HepG2 (cell line): ENCODE measurements around the gene CREB3. TPM values are rescaled to one million over a fixed set of nuclear protein-coding genes. Genes with fewer than 3 reads are reported as not detected.

ENCODE experiments used
- BHLHE40 ChIP-seq: IDR thresholded peaks from 2 replicates; pipeline ENCODE4 v1.6.1; 2011; ENCODE audit warnings: low read length, improper control_type of control experiment
- CEBPB ChIP-seq: IDR thresholded peaks from 2 replicates; pipeline ENCODE4 v1.6.1; 2011; ENCODE audit warnings: low read depth, low read length, improper control_type of control experiment, borderline replicate concordance
- FOXA1 ChIP-seq, 2 experiments: fragments of 450-650 bp in 1 of 2; sonication (generic) in 1 of 2; formaldehyde crosslinking in 1 of 2; IDR thresholded peaks; 2 replicates each; pipeline versions ENCODE4 v1.4.0 to v1.6.1; 2016 to 2020; ENCODE audit warnings: missing genetic modification reagents in 1 of 2
- ISL2 ChIP-seq: sonication (generic); formaldehyde crosslinking; IDR thresholded peaks from 2 replicates; pipeline ENCODE4 v1.5.0; 2020; ENCODE audit warnings: missing genetic modification reagents
- KDM5B ChIP-seq: sonication (generic); formaldehyde crosslinking; IDR thresholded peaks from 2 replicates; pipeline ENCODE4 v1.4.0; 2020; ENCODE audit warnings: missing genetic modification reagents, mild to moderate bottlenecking, borderline replicate concordance
- MAFG ChIP-seq: sonication (generic); formaldehyde crosslinking; IDR thresholded peaks from 2 replicates; pipeline ENCODE4 v1.5.1; 2020; ENCODE audit warnings: mild to moderate bottlenecking, missing genetic modification reagents
- MEIS2 ChIP-seq: sonication (generic); formaldehyde crosslinking; IDR thresholded peaks from 2 replicates; pipeline ENCODE4 v1.9.0; 2021; ENCODE audit warnings: mild to moderate bottlenecking, missing genetic modification reagents
- NONO ChIP-seq, 2 experiments: fragments of 450-650 bp in 1 of 2; sonication (generic) in 1 of 2; formaldehyde crosslinking in 1 of 2; IDR thresholded peaks in 1 of 2; conservative IDR thresholded peaks in 1 of 2; 2 replicates each; pipeline versions ENCODE4 v1.6.1 to v1.8.0; 2017 to 2022; ENCODE audit warnings: mild to moderate bottlenecking in 1 of 2, missing genetic modification reagents in 1 of 2, moderate library complexity in 1 of 2
- NRL ChIP-seq: sonication (generic); formaldehyde crosslinking; IDR thresholded peaks from 2 replicates; pipeline ENCODE4 v1.5.0; 2020; ENCODE audit warnings: missing genetic modification reagents, mild to moderate bottlenecking, moderate library complexity, borderline replicate concordance
- SCMH1 ChIP-seq: sonication (generic); formaldehyde crosslinking; IDR thresholded peaks from 2 replicates; pipeline ENCODE4 v1.9.0; 2021; ENCODE audit warnings: missing genetic modification reagents, mild to moderate bottlenecking, borderline replicate concordance
- SIX4 ChIP-seq: sonication (generic); formaldehyde crosslinking; IDR thresholded peaks from 2 replicates; pipeline ENCODE4 v1.4.0; 2020; ENCODE audit warnings: missing genetic modification reagents
- SNAPC2 ChIP-seq: sonication (generic); formaldehyde crosslinking; IDR thresholded peaks from 2 replicates; pipeline ENCODE4 v1.8.1; 2022; ENCODE audit warnings: mild to moderate bottlenecking, missing genetic modification reagents
- ZBTB20 ChIP-seq: sonication (generic); formaldehyde crosslinking; IDR thresholded peaks from 2 replicates; pipeline ENCODE4 v1.8.1; 2023; ENCODE audit warnings: missing genetic modification reagents, low read depth, mild to moderate bottlenecking, borderline replicate concordance
- ZNF235 ChIP-seq: sonication (generic); formaldehyde crosslinking; IDR thresholded peaks from 2 replicates; pipeline ENCODE4 v1.8.1; 2023; ENCODE audit warnings: mild to moderate bottlenecking, missing genetic modification reagents, borderline replicate concordance
- ZNF30 ChIP-seq: sonication (generic); formaldehyde crosslinking; IDR thresholded peaks from 2 replicates; pipeline ENCODE4 v1.5.0; 2020; ENCODE audit warnings: mild to moderate bottlenecking, missing genetic modification reagents
- ZNF619 ChIP-seq: sonication (generic); formaldehyde crosslinking; IDR thresholded peaks from 2 replicates; pipeline ENCODE4 v1.4.0; 2020; ENCODE audit warnings: mild to moderate bottlenecking, missing genetic modification reagents
- ZNF737 ChIP-seq: sonication (generic); formaldehyde crosslinking; IDR thresholded peaks from 2 replicates; pipeline ENCODE4 v1.5.0; 2020; ENCODE audit warnings: missing genetic modification reagents, mild to moderate bottlenecking, borderline replicate concordance
- ZNF776 ChIP-seq: sonication (generic); formaldehyde crosslinking; IDR thresholded peaks from 2 replicates; pipeline ENCODE4 v1.4.0; 2020; ENCODE audit warnings: mild to moderate bottlenecking, missing genetic modification reagents
- ZSCAN12 ChIP-seq: sonication (generic); formaldehyde crosslinking; IDR thresholded peaks from 2 replicates; pipeline ENCODE4 v1.9.0; 2021; ENCODE audit warnings: mild to moderate bottlenecking, missing genetic modification reagents
- polyA plus RNA-seq, 8 experiments: library from polyadenylated mRNA; depleted of rRNA in 3 of 8; stranded (reverse) in 7 of 8; unstranded in 1 of 8; fragments of >200 nt; fragmentation: Illumina TruSeq in 4 of 8; extraction: Trizol in 4 of 8; gene quantifications; 2 replicates each; pipeline versions ENCODE4 v1.2.1 to v1.2.3, GENCODE V29; 2011 to 2016; ENCODE audit warnings: low read depth in 4 of 8, missing spikeins in 1 of 8, mixed read lengths in 1 of 8; ENCODE audit not compliant: insufficient read depth in 1 of 8
- total RNA-seq, 5 experiments: library from RNA; depleted of rRNA; stranded (reverse); fragments of >200 nt; fragmentation: Illumina TruSeq; extraction: Trizol; gene quantifications; 2 replicates each; pipeline ENCODE4 v1.2.3, GENCODE V29; 2016; ENCODE audit warnings: low read depth in 1 of 5
- TF ChIP-seq, protein P1 (sequence below): IDR thresholded peaks from 2 replicates; pipeline ENCODE4 v1.6.1; 2018; ENCODE audit warnings: missing genetic modification reagents, mild to moderate bottlenecking, missing compliant biosample characterization
- TF ChIP-seq, protein P2 (sequence below): sonication (generic); formaldehyde crosslinking; IDR thresholded peaks from 2 replicates; pipeline ENCODE4; 2020; ENCODE audit warnings: missing genetic modification reagents, mild to moderate bottlenecking, borderline replicate concordance
- TF ChIP-seq, protein P3 (sequence below): sonication (generic); formaldehyde crosslinking; conservative IDR thresholded peaks from 2 replicates; pipeline ENCODE4 v1.4.0; 2020; ENCODE audit warnings: missing genetic modification reagents
- TF ChIP-seq, protein P4 (sequence below): sonication (generic); formaldehyde crosslinking; IDR thresholded peaks from 2 replicates; pipeline ENCODE4 v1.8.0; 2022; ENCODE audit warnings: mild to moderate bottlenecking, missing genetic modification reagents; ENCODE audit not compliant: insufficient replicate concordance

The CREB3 gene
- total and polyA plus RNA-seq, 2 of the 13 experiments (the other 11 are each of a cell fraction or from before 2014, with no cell fraction given) = 11.1 to 34.2 TPM

DNA sequence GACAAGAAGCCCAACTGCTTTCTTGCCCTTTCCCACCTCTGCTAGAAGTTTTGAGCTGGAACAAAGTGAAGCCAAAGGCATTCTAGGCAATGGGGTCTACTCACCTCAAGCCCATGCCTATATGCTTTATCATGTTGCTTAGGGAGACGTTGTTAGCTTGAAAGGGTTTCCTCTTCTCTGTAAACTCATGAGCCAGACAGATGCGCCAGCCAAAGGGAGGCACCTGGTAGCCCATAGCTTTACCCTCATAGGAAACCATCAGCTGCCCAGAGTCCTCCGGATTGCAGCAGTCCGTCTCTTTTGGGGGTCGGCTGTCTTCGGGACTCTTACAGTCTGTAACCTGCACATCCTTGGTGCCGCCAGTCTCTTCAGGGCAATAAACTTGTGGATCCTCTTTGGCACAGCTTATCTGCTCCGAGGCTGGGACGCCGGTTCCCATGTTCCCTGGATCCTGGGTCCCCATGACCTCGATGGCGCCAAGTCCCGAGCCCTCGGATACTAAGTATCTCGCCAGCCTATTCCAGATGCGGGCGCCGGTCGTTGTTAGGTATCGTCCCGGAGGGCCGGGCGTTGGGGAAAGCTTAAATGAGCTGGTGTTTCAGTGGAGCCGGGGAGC is 15.9 kb downstream of the CREB3 start (continued):
- 0 out of 2 replicates have a peak, but pooled peaks have one; percentile 30 for TF ChIP-seq ZNF619 (CRISPR knock-in tag)
- no peak for TF ChIP-seq SIX4
- TF ChIP-seq, protein P1, sequence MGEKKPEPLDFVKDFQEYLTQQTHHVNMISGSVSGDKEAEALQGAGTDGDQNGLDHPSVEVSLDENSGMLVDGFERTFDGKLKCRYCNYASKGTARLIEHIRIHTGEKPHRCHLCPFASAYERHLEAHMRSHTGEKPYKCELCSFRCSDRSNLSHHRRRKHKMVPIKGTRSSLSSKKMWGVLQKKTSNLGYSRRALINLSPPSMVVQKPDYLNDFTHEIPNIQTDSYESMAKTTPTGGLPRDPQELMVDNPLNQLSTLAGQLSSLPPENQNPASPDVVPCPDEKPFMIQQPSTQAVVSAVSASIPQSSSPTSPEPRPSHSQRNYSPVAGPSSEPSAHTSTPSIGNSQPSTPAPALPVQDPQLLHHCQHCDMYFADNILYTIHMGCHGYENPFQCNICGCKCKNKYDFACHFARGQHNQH (CRISPR knock-in tag) = no peak
- no peak for TF ChIP-seq ZBTB20 (CRISPR knock-in tag)
- TF ChIP-seq FOXA1 (IDR thresholded peaks at IDR 0.05) = no peak
- TF ChIP-seq FOXA1 (CRISPR knock-in tag; IDR thresholded peaks at IDR 0.05) = no peak
- TF ChIP-seq, protein P2, sequence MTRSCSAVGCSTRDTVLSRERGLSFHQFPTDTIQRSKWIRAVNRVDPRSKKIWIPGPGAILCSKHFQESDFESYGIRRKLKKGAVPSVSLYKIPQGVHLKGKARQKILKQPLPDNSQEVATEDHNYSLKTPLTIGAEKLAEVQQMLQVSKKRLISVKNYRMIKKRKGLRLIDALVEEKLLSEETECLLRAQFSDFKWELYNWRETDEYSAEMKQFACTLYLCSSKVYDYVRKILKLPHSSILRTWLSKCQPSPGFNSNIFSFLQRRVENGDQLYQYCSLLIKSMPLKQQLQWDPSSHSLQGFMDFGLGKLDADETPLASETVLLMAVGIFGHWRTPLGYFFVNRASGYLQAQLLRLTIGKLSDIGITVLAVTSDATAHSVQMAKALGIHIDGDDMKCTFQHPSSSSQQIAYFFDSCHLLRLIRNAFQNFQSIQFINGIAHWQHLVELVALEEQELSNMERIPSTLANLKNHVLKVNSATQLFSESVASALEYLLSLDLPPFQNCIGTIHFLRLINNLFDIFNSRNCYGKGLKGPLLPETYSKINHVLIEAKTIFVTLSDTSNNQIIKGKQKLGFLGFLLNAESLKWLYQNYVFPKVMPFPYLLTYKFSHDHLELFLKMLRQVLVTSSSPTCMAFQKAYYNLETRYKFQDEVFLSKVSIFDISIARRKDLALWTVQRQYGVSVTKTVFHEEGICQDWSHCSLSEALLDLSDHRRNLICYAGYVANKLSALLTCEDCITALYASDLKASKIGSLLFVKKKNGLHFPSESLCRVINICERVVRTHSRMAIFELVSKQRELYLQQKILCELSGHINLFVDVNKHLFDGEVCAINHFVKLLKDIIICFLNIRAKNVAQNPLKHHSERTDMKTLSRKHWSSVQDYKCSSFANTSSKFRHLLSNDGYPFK (CRISPR knock-in tag) = no peak; the same call in 1 of the 2 replicates
- peak; percentile 52 for TF ChIP-seq MEIS2 (CRISPR knock-in tag)
- TF ChIP-seq, protein P3, sequence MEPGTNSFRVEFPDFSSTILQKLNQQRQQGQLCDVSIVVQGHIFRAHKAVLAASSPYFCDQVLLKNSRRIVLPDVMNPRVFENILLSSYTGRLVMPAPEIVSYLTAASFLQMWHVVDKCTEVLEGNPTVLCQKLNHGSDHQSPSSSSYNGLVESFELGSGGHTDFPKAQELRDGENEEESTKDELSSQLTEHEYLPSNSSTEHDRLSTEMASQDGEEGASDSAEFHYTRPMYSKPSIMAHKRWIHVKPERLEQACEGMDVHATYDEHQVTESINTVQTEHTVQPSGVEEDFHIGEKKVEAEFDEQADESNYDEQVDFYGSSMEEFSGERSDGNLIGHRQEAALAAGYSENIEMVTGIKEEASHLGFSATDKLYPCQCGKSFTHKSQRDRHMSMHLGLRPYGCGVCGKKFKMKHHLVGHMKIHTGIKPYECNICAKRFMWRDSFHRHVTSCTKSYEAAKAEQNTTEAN (CRISPR knock-in tag) = peak; percentile 59; the same call in 1 of the 2 replicates
- no peak for TF ChIP-seq ISL2 (CRISPR knock-in tag)
- TF ChIP-seq SNAPC2 (CRISPR knock-in tag) = 0 out of 2 replicates have a peak, but pooled peaks have one; percentile 6
- TF ChIP-seq NRL (CRISPR knock-in tag) = no peak
- peak; percentile 17; the same call in 1 of the 2 replicates for TF ChIP-seq KDM5B
- TF ChIP-seq ZNF30 (CRISPR knock-in tag) = no peak
- no peak for TF ChIP-seq BHLHE40
- TF ChIP-seq SCMH1 = no peak
- TF ChIP-seq CEBPB = no peak
- TF ChIP-seq, protein P4, sequence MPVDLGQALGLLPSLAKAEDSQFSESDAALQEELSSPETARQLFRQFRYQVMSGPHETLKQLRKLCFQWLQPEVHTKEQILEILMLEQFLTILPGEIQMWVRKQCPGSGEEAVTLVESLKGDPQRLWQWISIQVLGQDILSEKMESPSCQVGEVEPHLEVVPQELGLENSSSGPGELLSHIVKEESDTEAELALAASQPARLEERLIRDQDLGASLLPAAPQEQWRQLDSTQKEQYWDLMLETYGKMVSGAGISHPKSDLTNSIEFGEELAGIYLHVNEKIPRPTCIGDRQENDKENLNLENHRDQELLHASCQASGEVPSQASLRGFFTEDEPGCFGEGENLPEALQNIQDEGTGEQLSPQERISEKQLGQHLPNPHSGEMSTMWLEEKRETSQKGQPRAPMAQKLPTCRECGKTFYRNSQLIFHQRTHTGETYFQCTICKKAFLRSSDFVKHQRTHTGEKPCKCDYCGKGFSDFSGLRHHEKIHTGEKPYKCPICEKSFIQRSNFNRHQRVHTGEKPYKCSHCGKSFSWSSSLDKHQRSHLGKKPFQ (CRISPR knock-in tag) = no peak
- peak; percentile 67 for TF ChIP-seq ZNF776 (CRISPR knock-in tag)
- TF ChIP-seq NONO (IDR thresholded peaks at IDR 0.05) = no peak
- TF ChIP-seq NONO (CRISPR knock-in tag; conservative IDR thresholded peaks at IDR 0.05) = no peak
- 0 out of 2 replicates have a peak, but pooled peaks have one; percentile 27 for TF ChIP-seq ZSCAN12
- 0 out of 2 replicates have a peak, but pooled peaks have one; percentile 56 for TF ChIP-seq ZNF737 (CRISPR knock-in tag)
- no peak for TF ChIP-seq ZNF235 (CRISPR knock-in tag)
- no peak for TF ChIP-seq MAFG (CRISPR knock-in tag)
